ENCODE data around the gene NINJ2.
"Not testable (repeated sequence)": the region's sequence is repeated elsewhere in the genome, so short reads cannot be mapped to it uniquely, and the experiment has no call there.

Gene NINJ2

GRCh38 chr12:639988-640387 lies 23.3 kb downstream of the NINJ2 start:
- Histone ChIP-seq H3K27ac (ENCODE audit: low read depth, low read length, severe bottlenecking) (no peak overlapping the region), H3K36me3 (ENCODE audit: control insufficient read depth, insufficient read depth, low read length) (no peaks in the 10 kb centered on the region), H3K9me3 (ENCODE audit: control insufficient read depth, low read length) (no peaks in the 10 kb centered on the region), H3K4me3 (ENCODE audit: extremely low read depth, insufficient read depth, low read length, poor library complexity, severe bottlenecking) (no peak overlapping the region), H3K4me1 (ENCODE audit: control insufficient read depth, insufficient read depth, low read length, poor library complexity, severe bottlenecking) (peaks cover under 1% of the 10 kb centered on the region)
- 93 to 98% methylated on average over 3 to 4 of the region's 5 CpGs for WGBS, 2 experiments (ENCODE audit: insufficient coverage in 2 of 2)

DNA sequence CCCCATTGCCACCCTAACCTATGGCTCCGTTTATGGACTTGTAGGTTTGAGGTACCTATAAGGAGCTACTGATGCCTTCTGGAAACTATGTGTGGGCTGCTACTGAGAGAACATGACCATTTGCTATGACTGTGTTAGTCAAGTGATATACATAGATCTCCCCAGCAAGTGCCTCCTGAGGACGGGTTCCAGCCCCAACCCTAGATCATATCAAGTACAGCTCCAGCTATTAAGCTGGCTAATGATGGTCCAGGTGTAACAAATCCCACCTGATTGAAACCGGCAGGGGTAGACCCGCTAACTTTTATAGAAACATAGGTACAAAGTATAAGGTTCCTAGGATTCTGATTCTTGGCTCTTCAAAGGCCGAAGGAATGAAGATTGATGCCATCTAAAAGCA lies 23.7 kb downstream of the NINJ2 start:
- Histone ChIP-seq H3K4me1 (ENCODE audit: control insufficient read depth, insufficient read depth, low read length, poor library complexity, severe bottlenecking) (peaks cover 1% of the 10 kb centered on the region), H3K36me3 (ENCODE audit: control insufficient read depth, insufficient read depth, low read length) (no peaks in the 10 kb centered on the region), H3K27ac (ENCODE audit: low read depth, low read length, severe bottlenecking) (no peak overlapping the region), H3K9me3 (ENCODE audit: control insufficient read depth, low read length) (no peaks in the 10 kb centered on the region), H3K4me3 (ENCODE audit: extremely low read depth, insufficient read depth, low read length, poor library complexity, severe bottlenecking) (no peak overlapping the region)
- 95 to 100% methylated on average over 2 to 3 of the region's 5 CpGs for WGBS, 2 experiments (ENCODE audit: insufficient coverage in 2 of 2)

GRCh38 chr12:638953-639557 lies 24.2 kb downstream of the NINJ2 start:
- Histone ChIP-seq H3K4me3 (ENCODE audit: extremely low read depth, insufficient read depth, low read length, poor library complexity, severe bottlenecking) (no peak overlapping the region), H3K4me1 (ENCODE audit: control insufficient read depth, insufficient read depth, low read length, poor library complexity, severe bottlenecking) (peaks cover 5% of the 10 kb centered on the region), H3K9me3 (ENCODE audit: control insufficient read depth, low read length) (no peaks in the 10 kb centered on the region), H3K36me3 (ENCODE audit: control insufficient read depth, insufficient read depth, low read length) (no peaks in the 10 kb centered on the region), H3K27ac (ENCODE audit: low read depth, low read length, severe bottlenecking) (no peak overlapping the region)
- WGBS, 2 experiments (ENCODE audit: insufficient coverage in 2 of 2): no CpG with 5 or more reads among the region's 3 CpGs

DNA sequence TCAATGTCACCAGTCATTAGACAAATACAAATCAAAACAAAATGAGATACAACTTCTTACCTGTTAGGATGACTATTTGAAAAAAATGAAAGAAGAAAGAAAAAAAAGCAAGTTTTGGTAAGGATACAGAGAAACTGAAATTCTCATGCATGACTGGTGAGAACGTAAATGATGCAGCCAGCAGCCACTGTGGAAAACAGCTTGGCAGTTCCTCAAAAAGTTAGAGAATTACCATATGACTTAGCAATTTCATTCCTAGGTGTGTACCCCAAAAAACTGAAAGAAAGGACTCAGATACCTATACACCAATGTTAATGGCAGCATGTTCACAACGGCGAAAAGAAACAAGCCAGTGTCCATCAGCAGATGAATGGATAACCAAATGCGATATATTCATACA lies 26.6 kb downstream of the NINJ2 start:
- no peaks in the 10 kb centered on the region for H3K36me3 ChIP-seq (ENCODE audit: control insufficient read depth, insufficient read depth, low read length)
- H3K9me3 ChIP-seq (ENCODE audit: control insufficient read depth, low read length): no peaks in the 10 kb centered on the region
- peaks cover 27% of the 10 kb centered on the region for H3K4me1 ChIP-seq (ENCODE audit: control insufficient read depth, insufficient read depth, low read length, poor library complexity, severe bottlenecking)
- no peak overlapping the region for H3K27ac ChIP-seq (ENCODE audit: low read depth, low read length, severe bottlenecking)
- 92 to 97% methylated on average over 2 to 4 of the region's 4 CpGs for WGBS, 2 experiments (ENCODE audit: insufficient coverage in 2 of 2)
- no peak overlapping the region for H3K4me3 ChIP-seq (ENCODE audit: extremely low read depth, insufficient read depth, low read length, poor library complexity, severe bottlenecking)

DNA sequence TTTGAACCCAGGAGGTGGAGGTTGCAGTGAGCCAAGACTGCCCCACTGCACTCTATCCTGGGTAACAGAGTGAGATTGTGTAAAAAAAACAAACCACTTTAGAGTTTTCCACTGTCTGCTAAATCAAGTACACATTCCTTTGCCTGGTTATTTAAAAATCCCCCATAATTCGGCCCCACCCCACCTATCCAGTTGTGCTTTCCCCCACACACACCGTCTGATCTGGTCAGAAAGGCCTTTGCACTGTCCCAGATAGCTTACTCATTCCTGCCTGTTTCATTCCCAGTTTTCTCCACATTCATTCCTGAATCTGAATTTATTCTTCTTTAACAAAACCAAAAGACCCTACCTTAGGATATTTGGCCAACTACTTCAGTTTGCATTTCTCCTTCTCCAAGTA lies 29.5 kb downstream of the NINJ2 start:
- WGBS, 2 experiments (ENCODE audit: insufficient coverage in 2 of 2): 92 to 93% methylated on average over 2 of the region's 2 CpGs
- Histone ChIP-seq H3K27ac (ENCODE audit: low read depth, low read length, severe bottlenecking) (no peak overlapping the region), H3K9me3 (ENCODE audit: control insufficient read depth, low read length) (no peaks in the 10 kb centered on the region), H3K36me3 (ENCODE audit: control insufficient read depth, insufficient read depth, low read length) (no peaks in the 10 kb centered on the region), H3K4me3 (ENCODE audit: extremely low read depth, insufficient read depth, low read length, poor library complexity, severe bottlenecking) (no peak overlapping the region), H3K4me1 (ENCODE audit: control insufficient read depth, insufficient read depth, low read length, poor library complexity, severe bottlenecking) (peaks cover 43% of the 10 kb centered on the region)

GRCh38 chr12:632102-632696 lies 31.0 kb downstream of the NINJ2 start:
- H3K36me3 ChIP-seq (ENCODE audit: control insufficient read depth, insufficient read depth, low read length): no peaks in the 10 kb centered on the region
- peak overlapping the region; percentile 5 for H3K4me3 ChIP-seq (ENCODE audit: extremely low read depth, insufficient read depth, low read length, poor library complexity, severe bottlenecking)
- peaks cover 56% of the 10 kb centered on the region for H3K4me1 ChIP-seq (ENCODE audit: control insufficient read depth, insufficient read depth, low read length, poor library complexity, severe bottlenecking)
- H3K27ac ChIP-seq (ENCODE audit: low read depth, low read length, severe bottlenecking): peak overlapping the region; percentile 98
- H3K9me3 ChIP-seq (ENCODE audit: control insufficient read depth, low read length): no peaks in the 10 kb centered on the region
- 7 to 13% methylated on average over 6 to 7 of the region's 7 CpGs for WGBS, 2 experiments (ENCODE audit: insufficient coverage in 2 of 2)

GRCh38 chr12:630656-631632 lies 32.3 kb downstream of the NINJ2 start:
- H3K4me1 ChIP-seq (ENCODE audit: control insufficient read depth, insufficient read depth, low read length, poor library complexity, severe bottlenecking): peaks cover 56% of the 10 kb centered on the region
- H3K27ac ChIP-seq (ENCODE audit: low read depth, low read length, severe bottlenecking): peak overlapping the region; percentile 98
- H3K4me3 ChIP-seq (ENCODE audit: extremely low read depth, insufficient read depth, low read length, poor library complexity, severe bottlenecking): no peak overlapping the region
- H3K9me3 ChIP-seq (ENCODE audit: control insufficient read depth, low read length): no peaks in the 10 kb centered on the region
- 73 to 79% methylated on average over 37 to 39 of the region's 45 CpGs for WGBS, 2 experiments (ENCODE audit: insufficient coverage in 2 of 2)
- no peaks in the 10 kb centered on the region for H3K36me3 ChIP-seq (ENCODE audit: control insufficient read depth, insufficient read depth, low read length)

GRCh38 chr12:628742-629078 lies 34.5 kb downstream of the NINJ2 start:
- WGBS, 2 experiments (ENCODE audit: insufficient coverage in 2 of 2): 80 to 88% methylated on average over 1 of the region's 1 CpG
- peaks cover 47% of the 10 kb centered on the region for H3K4me1 ChIP-seq (ENCODE audit: control insufficient read depth, insufficient read depth, low read length, poor library complexity, severe bottlenecking)
- not testable (repeated sequence) for H3K36me3 ChIP-seq (ENCODE audit: control insufficient read depth, insufficient read depth, low read length); H3K9me3 ChIP-seq (ENCODE audit: control insufficient read depth, low read length); H3K4me3 ChIP-seq (ENCODE audit: extremely low read depth, insufficient read depth, low read length, poor library complexity, severe bottlenecking); H3K27ac ChIP-seq (ENCODE audit: low read depth, low read length, severe bottlenecking)

DNA sequence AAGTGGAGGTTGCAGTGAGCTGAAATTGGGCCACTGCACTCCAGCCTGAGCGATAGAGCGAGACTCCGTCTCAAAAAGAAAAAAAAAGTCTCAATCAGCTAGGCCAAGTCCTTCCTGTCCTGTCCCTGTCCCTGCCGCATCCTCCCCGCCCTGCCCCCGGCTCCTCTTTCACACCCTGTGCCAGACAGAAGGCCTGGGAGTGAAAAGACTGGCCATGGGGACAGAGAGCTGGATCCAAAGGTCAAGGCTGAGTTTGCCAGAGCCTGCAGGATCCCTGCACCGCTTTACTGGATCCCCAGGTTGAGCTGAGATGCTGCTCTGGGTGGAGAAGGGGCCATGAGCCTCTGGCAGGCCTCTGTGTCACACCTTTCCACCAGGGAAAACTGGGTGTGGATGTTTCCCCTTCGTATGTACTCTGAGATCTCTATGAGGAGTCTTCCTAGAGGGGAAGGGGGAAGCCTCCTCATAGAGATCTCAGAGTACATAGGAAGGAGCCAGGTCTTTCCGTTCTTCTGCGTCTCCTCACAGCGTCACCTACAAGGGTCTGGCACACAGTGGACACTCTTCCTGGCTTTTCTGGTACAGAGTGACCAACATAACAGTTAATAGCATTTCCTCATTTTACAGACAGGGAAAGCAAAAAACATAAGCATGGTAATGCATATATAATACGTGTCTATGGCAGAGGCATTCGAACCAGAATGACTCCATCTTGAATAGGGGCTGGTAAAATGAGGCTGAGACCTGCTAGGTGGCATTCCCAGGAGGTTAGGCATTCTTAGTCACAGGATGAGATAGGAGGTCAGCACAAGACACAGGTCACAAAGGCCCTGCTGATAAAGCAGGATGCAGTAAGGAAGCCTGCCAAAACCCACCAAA lies 35.1 kb downstream of the NINJ2 start:
- H3K4me3 ChIP-seq (ENCODE audit: extremely low read depth, insufficient read depth, low read length, poor library complexity, severe bottlenecking): no peak overlapping the region
- H3K4me1 ChIP-seq (ENCODE audit: control insufficient read depth, insufficient read depth, low read length, poor library complexity, severe bottlenecking): peaks cover 44% of the 10 kb centered on the region
- H3K36me3 ChIP-seq (ENCODE audit: control insufficient read depth, insufficient read depth, low read length): no peaks in the 10 kb centered on the region
- WGBS, 2 experiments (ENCODE audit: insufficient coverage in 2 of 2): 92 to 97% methylated on average over 6 to 13 of the region's 13 CpGs
- H3K9me3 ChIP-seq (ENCODE audit: control insufficient read depth, low read length): no peaks in the 10 kb centered on the region
- no peak overlapping the region for H3K27ac ChIP-seq (ENCODE audit: low read depth, low read length, severe bottlenecking)

GRCh38 chr12:627285-627684 lies 36.0 kb downstream of the NINJ2 start:
- Histone ChIP-seq H3K4me1 (ENCODE audit: control insufficient read depth, insufficient read depth, low read length, poor library complexity, severe bottlenecking) (peaks cover 42% of the 10 kb centered on the region), H3K36me3 (ENCODE audit: control insufficient read depth, insufficient read depth, low read length) (no peaks in the 10 kb centered on the region), H3K4me3 (ENCODE audit: extremely low read depth, insufficient read depth, low read length, poor library complexity, severe bottlenecking) (no peak overlapping the region), H3K9me3 (ENCODE audit: control insufficient read depth, low read length) (no peaks in the 10 kb centered on the region), H3K27ac (ENCODE audit: low read depth, low read length, severe bottlenecking) (no peak overlapping the region)
- 97 to 100% methylated on average over 4 of the region's 4 CpGs for WGBS, 2 experiments (ENCODE audit: insufficient coverage in 2 of 2)
